Stomach (tissue), 9 donors: ENCODE data around the gene SMIM41. TPM values are rescaled to one million over a fixed set of nuclear protein-coding genes. Genes with fewer than 3 reads are reported as not detected.

Experiments used
- DNase-seq, 2 donors: peaks; one replicate each; pipeline versions ENCODE4 v3.0.0 to v3.0.0-alpha.2; 2013 to 2019
- H3K27ac ChIP-seq, 5 donors: fragments of 200-600 bp in 4 of 5; sonication (generic) in 4 of 5; one replicate each; pipeline ENCODE4 v1.5.1; 2013 to 2019; ENCODE audit warnings: mild to moderate bottlenecking in 1 of 5, moderate library complexity in 1 of 5
- H3K27me3 ChIP-seq, 3 donors: fragments of 200-600 bp; sonication (generic); one replicate each; pipeline ENCODE4 v1.5.1; 2017 to 2019; ENCODE audit warnings: mixed run types in 1 of 3
- H3K36me3 ChIP-seq, 4 donors: fragments of 200-600 bp; sonication (generic); 1 replicate in 3 of 4; 2 replicates in 1 of 4; pipeline ENCODE4 v1.5.1; 2016 to 2019
- H3K4me1 ChIP-seq, 4 donors: fragments of 200-600 bp; sonication (generic); one replicate each; pipeline ENCODE4 v1.5.1; 2016 to 2019
- H3K4me3 ChIP-seq, 4 donors: fragments of 200-600 bp; sonication (generic) in 3 of 4; one replicate each; pipeline ENCODE4 v1.5.1; 2016 to 2019; ENCODE audit warnings: mild to moderate bottlenecking in 1 of 4
- H3K9me3 ChIP-seq, 4 donors: fragments of 200-600 bp; sonication (generic); one replicate each; pipeline ENCODE4 v1.5.1; 2016 to 2019
- CTCF ChIP-seq, 7 experiments: fragments of 450-650 bp in 4 of 7; fragments of 200-600 bp in 3 of 7; sonication (generic) in 3 of 7; IDR thresholded peaks; one replicate each; pipeline ENCODE4 v1.5.1; 2016 to 2019; ENCODE audit warnings: antibody characterized with exemption in 7 of 7, control low read depth in 2 of 7, mild to moderate bottlenecking in 1 of 7
- EP300 ChIP-seq: sonication (generic); formaldehyde crosslinking; IDR thresholded peaks from one replicate; pipeline ENCODE4 v1.6.1; 2017; ENCODE audit warnings: antibody characterized with exemption
- POLR2A ChIP-seq, 4 donors: fragments of 450-650 bp; IDR thresholded peaks; one replicate each; pipeline ENCODE4 v1.6.1; 2016; ENCODE audit warnings: antibody characterized with exemption in 4 of 4, control low read depth in 2 of 4, mild to moderate bottlenecking in 1 of 4, moderate library complexity in 1 of 4
- POLR2AphosphoS5 ChIP-seq, 3 donors: sonication (generic); formaldehyde crosslinking; IDR thresholded peaks; one replicate each; pipeline ENCODE4 v1.6.1; 2016; ENCODE audit warnings: antibody characterized with exemption in 3 of 3
- WGBS, 5 donors: extraction: QIAGEN DNeasy Blood & Tissue Kit in 3 of 5; methylation state at CpG; one replicate each; pipeline versions ENCODE4 v1.1.5 to v1.1.7; 2013 to 2018; 5-methylcytosine and 5-hydroxymethylcytosine counted together
- intact Hi-C: fragments of 100-400 bp; cut with DNase I; formaldehyde crosslinking; loops from one replicate; pipeline ENCODE4 v1.15.1; 2023; ENCODE audit warnings: low total_unique reads
- polyA plus RNA-seq, 3 donors: library from polyadenylated mRNA; stranded (reverse); fragments of 200-250 nt; gene quantifications; one replicate each; pipeline ENCODE4 v1.2.3, GENCODE V29; 2013
- total RNA-seq, 5 donors: library from RNA; depleted of rRNA; stranded (reverse); fragments of >200 nt; gene quantifications; one replicate each; pipeline versions ENCODE4 v1.1.0 to v1.2.3, GENCODE V29; 2014 to 2016
- donor health status: healthy with polysubstance abuse.
- donor health status: Bipolar disorder and iron deficiency.
- donor health status: healthy.

The SMIM41 gene
- total and polyA plus RNA-seq, 8 donors: 1.1 to 21.6 (median 6.5) TPM; not detected in 1

DNA sequence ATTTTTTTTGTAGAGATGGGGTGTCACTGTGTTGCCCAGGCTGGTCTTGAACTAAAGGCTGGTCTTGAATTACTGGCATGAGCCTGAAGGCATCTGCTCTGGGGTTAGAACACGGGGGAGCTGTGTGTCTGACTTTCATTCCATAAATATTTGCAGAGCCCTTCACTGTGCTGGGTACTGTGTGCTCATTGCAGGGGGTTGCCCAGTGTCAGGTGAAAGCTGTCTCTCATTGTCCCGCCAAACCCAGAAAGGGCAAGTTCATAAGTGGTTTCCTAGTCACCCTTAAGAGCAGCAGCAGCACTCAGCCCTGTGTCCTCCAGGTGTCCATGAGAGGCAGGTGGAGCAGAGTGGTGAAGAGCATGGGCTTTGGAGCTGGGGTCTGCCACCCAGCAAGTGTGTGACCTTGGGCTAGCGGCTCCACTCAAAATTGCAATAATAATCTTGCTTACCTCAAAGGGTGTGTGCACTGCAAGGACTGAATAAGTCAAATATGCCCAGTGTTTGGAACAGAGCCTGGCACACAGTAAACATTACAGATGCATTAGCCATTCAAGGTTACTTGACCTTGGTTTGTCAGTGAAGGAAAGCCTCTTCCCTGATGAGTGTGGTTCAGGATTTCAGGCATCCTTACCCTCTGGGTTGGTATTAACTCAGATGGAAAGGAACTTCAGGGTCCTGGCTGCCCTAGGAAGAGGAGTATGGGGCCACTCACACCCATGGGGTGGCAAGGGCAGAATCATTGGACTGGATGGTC lies 4.4 kb upstream of the SMIM41 start:
- TF ChIP-seq CTCF (IDR thresholded peaks at IDR 0.05) (no peak), POLR2AphosphoS5 (IDR thresholded peaks at IDR 0.05) (peak in 1 of 3 donors; percentile 59)
- H3K4me3 ChIP-seq: no peak overlapping the region
- H3K4me1 ChIP-seq: peaks cover 39 to 60% (median 47%) of the 10 kb centered on the region in 4 donors
- peak; percentile 48 to 60 for DNase-seq
- H3K9me3 ChIP-seq: no peaks in the 10 kb centered on the region
- peak overlapping the region; percentile 51 to 85 (median 76) for H3K27ac ChIP-seq
- intact Hi-C loops: no loop called here
- 33 to 67% (median 43%) methylated on average over 3 of the region's 3 CpGs for WGBS, 5 donors
- H3K27me3 ChIP-seq: no peaks in the 10 kb centered on the region
- H3K36me3 ChIP-seq: peaks cover 26 to 81% (median 73%) of the 10 kb centered on the region in 4 donors

DNA sequence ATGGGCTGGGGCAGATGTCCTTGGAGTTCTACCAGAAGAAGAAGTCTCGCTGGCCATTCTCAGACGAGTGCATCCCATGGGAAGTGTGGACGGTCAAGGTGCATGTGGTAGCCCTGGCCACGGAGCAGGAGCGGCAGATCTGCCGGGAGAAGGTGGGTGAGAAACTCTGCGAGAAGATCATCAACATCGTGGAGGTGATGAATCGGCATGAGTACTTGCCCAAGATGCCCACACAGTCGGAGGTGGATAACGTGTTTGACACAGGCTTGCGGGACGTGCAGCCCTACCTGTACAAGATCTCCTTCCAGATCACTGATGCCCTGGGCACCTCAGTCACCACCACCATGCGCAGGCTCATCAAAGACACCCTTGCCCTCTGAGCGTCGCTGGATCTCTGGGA lies 2.7 kb upstream of the SMIM41 start:
- TF ChIP-seq EP300: no peak
- no peak for TF ChIP-seq POLR2AphosphoS5 (IDR thresholded peaks at IDR 0.05)
- intact Hi-C loops: no loop called here
- Histone ChIP-seq H3K36me3 (peaks cover 26 to 83% (median 73%) of the 10 kb centered on the region in 4 donors), H3K27ac (no peak overlapping the region), H3K4me3 (no peak overlapping the region), H3K4me1 (peaks cover 35 to 55% (median 42%) of the 10 kb centered on the region in 4 donors), H3K9me3 (no peaks in the 10 kb centered on the region), H3K27me3 (no peaks in the 10 kb centered on the region)
- no peak for DNase-seq
- WGBS, 5 donors: 89 to 97% (median 94%) methylated on average over 10 to 16 of the region's 16 CpGs

GRCh38 chr12:52078276-52078675 lies 1.2 kb upstream of the SMIM41 start:
- no peak for TF ChIP-seq POLR2AphosphoS5 (IDR thresholded peaks at IDR 0.05)
- TF ChIP-seq CTCF (IDR thresholded peaks at IDR 0.05): no peak
- TF ChIP-seq POLR2A (IDR thresholded peaks at IDR 0.05): no peak
- TF ChIP-seq EP300: no peak
- intact Hi-C loops: no loop called here
- Histone ChIP-seq H3K9me3 (no peaks in the 10 kb centered on the region), H3K4me3 (no peak overlapping the region), H3K27ac (no peak overlapping the region), H3K36me3 (peaks cover 23 to 69% (median 65%) of the 10 kb centered on the region in 4 donors), H3K27me3 (no peaks in the 10 kb centered on the region), H3K4me1 (peaks cover 33 to 58% (median 46%) of the 10 kb centered on the region in 4 donors)
- no peak for DNase-seq
- WGBS, 5 donors: 78 to 92% (median 86%) methylated on average over 3 of the region's 3 CpGs

DNA sequence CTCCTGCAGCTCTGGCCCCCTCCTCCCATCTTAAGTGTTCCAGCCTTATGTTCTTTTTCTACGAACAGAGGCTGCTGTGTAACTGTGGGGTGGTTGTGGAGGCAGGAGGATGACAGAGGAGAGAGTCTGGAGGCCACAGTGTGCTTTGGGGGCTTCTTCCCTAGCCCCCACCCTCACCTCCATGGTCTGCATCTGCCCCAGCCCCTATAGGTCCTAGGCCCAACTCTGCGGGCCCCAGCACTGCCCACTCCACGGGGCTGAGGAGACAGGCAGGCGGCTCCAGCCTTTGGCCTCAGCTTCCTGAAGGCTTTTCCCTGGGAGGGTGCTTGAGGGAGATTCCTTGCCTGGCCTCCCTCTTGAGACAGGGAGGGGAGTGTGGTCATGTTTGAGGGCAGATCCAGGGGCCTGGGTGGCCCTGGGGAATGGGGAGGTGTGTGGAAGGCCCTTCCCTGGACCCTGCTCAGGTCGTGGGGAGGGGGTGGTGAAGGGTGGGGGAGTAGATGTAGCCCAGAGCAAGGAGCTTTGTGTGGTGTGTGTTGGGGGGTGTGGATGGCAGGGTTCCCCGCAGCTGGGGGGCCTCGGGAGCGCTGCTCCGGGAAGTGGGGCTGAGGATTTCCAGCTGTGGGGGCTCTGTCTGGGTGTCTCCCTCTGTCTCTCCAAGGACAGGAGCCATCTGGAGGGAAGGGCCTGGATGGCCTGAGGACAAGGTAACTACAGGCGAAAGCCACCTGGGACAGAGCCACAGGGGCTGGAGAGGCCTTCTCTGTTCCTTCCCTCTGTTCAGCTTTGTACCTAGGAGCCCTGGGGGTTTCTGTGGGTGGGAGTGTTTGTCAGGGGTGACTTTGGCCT lies 1.1 kb downstream of the SMIM41 start:
- no peaks in the 10 kb centered on the region for H3K9me3 ChIP-seq
- H3K4me1 ChIP-seq: peaks cover 16 to 36% (median 28%) of the 10 kb centered on the region in 4 donors
- WGBS, 5 donors: 76 to 82% (median 77%) methylated on average over 6 to 10 of the region's 10 CpGs
- intact Hi-C loops: loop anchor here (5.0 kb wide), 1 partner anchor 53 kb away; no protein-coding TSS in a partner anchor
- H3K27ac ChIP-seq: peak overlapping the region; percentile 15 to 80 (median 70)
- peak in 1 of 2 donors; percentile 44 for DNase-seq
- no peak for TF ChIP-seq POLR2AphosphoS5 (IDR thresholded peaks at IDR 0.05)
- no peak for TF ChIP-seq POLR2A (IDR thresholded peaks at IDR 0.05)
- TF ChIP-seq CTCF (IDR thresholded peaks at IDR 0.05): no peak
- TF ChIP-seq EP300: no peak
- H3K4me3 ChIP-seq: peak overlapping the region; percentile 17 to 37 (median 30)
- no peaks in the 10 kb centered on the region for H3K27me3 ChIP-seq
- peaks cover 12 to 46% (median 42%) of the 10 kb centered on the region in 4 donors for H3K36me3 ChIP-seq
